RKO (cell line): ENCODE measurements around the gene ARHGAP42.
"Not testable (repeated sequence)": the region's sequence is repeated elsewhere in the genome, so short reads cannot be mapped to it uniquely, and the experiment has no call there.

Source experiments
- DNase-seq: peaks from one replicate; pipeline ENCODE4 v3.0.0-alpha.2; 2016; ENCODE audit warnings: low spot score

The ARHGAP42 gene

DNA sequence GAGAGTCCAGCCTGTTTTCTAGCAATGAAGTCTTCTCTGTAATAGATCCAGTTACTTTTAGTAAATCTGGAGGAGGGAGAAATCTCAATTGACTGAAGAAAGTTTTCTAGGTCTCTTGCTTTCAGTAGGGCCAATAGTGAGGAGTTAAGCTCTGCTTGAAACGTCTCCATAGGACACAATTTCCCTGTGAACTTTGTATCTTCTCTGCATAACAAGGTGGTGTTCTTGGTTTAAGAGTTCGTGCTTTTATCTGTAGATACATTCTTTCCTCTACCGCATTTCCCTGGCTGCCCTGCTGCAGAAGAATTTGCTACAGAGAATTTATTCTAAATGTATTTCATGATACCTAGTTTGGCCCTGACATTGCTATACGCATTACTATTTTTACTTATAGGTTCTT is 183.1 kb downstream of the ARHGAP42 start:
- no peak for DNase-seq

DNA sequence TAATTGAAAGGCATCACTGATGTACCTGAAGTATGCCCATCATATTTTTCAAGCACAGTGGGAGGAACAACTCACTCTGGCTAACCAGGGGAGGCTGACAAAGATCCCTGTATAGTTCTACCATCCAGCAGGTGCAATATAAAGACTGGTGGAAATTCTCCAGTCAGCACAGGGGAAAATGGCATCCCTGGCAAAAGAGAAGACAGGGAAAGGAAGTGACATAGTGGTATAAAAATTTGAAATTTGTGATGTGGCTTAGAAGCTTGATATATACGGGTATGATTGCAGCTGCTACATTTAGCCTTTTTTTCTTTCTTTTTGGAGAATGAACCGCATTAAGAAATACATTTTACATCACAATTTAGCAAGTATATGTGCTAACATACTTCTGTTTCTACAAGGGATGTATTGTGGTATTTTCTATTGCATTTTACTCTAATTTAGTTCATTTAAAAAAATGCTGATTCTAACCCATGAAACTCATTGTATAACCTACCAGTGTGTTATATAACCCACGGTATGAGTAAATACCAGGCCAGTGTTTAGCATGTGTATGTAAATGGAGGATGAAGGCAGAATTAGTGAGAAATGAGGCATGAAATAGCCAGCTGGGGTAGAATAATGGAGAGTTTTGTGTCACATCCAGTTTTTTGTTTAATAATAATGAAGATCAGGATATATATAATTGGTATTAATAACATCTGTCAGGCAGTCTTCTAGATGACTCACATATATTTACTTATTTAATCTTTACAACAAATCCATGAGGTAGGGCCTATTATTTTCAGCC is 186.1 kb downstream of the ARHGAP42 start:
- DNase-seq: peak; percentile 2

DNA sequence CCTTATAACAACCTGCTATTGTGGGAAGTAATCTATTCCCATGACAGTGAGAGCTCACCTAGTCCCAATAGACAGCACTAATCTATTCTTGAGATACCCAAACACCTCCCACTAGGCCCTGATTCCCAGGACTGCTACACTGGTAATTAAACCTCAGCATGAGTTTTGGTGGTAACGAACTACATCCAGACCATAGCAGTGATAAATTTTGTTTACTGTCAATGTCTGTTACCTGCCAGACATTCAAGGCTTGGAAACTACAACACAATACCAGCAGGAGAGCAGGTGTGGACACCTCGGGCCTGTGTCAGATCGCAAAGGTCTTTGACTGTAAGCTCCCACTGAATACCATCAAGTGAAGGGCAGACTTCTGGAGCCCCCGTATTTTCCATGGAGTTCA is 187.1 kb downstream of the ARHGAP42 start:
- DNase-seq: no peak

DNA sequence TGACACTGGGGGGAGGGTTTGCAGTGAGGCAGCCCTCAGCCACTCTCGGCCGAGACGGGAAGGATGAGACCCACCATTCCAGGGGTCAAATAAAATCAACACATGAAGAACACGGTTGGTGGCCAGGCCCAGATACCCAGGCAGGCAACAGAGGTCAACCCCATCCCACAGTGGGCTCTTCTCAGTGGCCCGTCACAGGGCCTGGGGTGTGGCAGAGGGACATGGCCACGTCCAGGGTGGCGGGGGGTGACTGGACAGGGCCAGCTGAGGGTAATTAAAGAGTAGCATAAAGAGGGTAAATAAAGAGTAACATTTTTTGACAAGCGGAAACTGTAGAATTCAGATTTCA is 188.4 kb downstream of the ARHGAP42 start:
- no peak for DNase-seq

DNA sequence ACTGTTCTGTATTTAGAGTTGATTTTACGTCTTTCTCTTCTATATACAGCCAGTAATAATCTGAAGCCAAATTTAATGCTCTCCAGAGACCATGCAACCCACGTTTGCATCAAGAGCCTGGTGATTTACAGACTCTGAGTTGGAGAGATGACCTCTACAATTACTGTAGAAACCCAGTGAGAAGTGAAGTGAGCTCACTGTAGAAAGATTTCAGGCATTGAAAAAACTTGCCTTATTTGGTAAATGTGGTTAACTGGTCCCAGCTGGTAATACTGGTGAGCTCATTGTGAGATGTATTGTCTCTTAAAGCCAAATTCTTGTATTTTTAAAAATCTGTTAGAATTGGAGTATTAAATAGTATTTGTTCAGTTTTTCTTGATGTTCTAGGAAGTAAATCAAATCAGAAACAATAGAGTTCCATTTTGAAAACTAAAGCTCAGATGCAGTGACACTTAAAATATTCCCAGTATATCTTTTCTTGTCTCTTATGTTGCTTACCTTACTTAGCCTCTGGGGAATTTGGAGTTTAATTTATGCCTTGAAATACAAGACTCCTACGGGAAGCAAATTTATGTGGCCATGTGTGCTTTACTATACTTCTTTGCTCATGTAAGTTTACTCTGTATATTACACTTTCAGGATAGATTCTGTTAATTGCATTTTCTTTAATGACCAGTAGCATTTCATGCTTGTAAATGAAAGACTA is 189.9 kb downstream of the ARHGAP42 start:
- peak; percentile 93 for DNase-seq

DNA sequence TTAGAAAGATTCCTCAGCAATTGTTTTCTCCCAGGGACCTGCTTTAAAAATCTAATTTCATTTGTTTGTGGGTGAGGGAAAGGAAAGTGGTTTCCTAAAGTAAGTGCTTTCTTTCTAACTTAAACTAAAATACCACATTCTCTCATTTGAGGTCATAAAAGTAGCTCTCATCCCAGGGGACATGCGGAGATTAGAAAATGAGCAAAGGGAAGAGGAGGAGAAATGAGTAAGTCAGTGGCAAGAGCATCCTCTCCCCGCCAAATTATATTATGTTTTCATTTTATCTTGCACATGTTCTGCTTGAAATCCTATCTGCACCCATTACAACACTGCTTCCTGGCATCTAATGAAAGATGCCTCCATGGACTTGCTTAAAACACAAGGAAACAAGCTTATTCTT is 191.4 kb downstream of the ARHGAP42 start:
- DNase-seq: no peak

DNA sequence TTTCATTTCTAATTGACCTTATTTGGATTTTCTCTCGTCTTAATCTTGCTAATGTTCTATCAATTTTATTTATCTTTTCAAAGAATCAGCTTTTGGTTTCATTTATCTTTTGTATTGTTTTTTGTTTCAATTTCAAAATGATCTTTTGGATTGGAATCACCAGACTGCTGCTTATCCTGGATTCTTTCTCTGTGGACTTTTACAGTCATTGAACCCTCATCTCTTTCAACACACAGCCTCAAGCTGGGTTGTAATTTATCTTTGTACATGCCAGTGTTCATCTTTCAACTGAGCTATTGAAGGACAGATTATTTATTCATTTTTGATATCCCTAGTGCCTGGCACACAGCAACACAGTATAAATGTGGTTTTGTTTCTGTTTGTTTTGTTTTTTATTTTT is 195.9 kb downstream of the ARHGAP42 start:
- DNase-seq: no peak

DNA sequence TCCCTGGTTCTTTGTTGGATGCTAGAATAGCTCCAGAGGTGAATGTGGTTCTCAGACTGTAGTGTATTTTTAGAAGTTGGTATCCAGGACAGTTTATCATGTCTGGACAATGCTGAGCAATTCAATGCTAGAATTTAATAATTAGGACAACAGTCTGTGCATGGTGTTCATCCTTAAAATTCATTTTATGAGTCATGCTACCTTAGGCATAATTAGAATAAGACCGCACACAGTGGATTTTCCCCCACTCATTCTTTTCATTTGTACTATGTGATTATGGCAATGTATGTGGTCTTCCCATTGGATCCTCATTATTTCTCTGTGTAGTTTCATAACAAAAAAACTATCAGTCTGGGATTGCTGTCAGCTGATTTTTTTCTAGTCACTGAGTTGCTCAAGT is 196.7 kb downstream of the ARHGAP42 start:
- no peak for DNase-seq

DNA sequence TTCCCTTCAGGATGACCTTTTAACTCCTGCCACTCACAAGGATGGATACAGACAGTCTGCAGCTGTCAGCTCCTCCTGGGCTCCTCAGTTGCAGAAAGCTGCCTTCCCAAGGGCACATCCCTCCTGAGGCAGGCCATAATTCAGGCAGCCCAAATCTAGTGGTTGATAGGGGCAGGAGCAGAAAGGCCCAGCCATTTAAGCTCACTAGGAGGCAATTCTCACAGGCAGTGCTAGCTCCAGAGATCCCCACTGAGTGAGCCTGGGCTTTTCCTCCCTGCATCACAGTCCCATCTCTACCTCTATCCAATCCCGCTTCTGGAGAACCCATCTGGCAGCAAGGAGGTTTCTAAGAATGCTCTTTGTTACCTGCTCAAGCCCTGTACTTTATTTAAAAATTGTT is 200.6 kb downstream of the ARHGAP42 start:
- no peak for DNase-seq

DNA sequence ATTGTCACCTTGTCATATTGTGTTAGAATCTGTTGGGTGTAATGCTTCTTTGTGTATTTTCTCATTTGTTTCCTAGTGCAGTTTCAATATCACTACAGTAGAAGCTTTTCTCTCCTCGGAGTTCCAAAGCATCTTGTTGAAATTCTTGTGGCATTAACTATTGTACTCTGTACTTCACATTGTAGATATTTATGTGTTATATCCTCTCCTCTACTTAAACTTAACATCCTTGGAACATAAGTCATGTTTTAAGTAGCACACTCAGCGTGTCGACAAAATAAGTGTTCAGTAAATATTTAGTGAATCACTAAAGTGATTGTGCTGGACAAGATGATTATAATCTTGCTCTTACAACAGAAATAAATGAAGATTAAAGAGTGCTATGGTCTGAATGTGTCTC is 201.7 kb downstream of the ARHGAP42 start:
- no peak for DNase-seq

DNA sequence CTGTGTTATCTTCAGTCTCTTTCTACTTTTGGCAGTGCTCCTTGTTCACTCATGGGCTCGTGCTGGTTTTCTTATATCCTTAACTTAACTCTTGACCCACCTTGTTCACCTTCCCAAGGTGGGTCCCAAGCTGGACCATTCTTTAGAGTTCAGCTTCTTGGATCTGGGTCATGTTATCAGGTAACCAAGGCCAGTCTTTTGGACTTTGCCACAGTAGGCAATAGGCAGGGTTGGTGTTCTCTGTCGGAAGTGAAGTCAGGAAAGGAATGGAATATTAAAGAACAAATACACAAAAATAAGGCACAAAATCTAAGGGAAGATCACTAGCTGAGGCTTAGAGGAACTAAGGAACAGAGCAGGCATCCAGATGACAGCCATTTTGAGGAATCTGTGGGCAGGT is 202.7 kb downstream of the ARHGAP42 start:
- no peak for DNase-seq

DNA sequence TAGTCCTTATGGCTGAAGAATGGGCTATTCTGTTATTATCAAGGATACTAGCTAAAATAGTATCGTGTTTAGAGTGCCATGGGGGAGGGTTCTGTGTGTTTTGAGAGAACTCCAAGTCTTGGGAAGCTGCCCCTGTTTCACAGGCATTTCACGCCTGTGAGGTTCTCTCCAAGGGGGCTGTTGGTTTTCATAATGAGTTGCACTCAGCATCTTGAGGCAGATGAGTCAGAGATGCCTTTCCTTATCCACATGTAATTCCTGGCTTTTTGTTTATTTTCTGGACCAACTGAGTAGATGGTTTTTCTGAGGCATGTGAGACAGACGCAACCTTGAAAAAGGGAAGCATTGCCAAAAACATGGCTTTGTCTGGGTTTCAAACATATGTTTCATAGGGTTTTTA is 203.7 kb downstream of the ARHGAP42 start:
- no peak for DNase-seq

DNA sequence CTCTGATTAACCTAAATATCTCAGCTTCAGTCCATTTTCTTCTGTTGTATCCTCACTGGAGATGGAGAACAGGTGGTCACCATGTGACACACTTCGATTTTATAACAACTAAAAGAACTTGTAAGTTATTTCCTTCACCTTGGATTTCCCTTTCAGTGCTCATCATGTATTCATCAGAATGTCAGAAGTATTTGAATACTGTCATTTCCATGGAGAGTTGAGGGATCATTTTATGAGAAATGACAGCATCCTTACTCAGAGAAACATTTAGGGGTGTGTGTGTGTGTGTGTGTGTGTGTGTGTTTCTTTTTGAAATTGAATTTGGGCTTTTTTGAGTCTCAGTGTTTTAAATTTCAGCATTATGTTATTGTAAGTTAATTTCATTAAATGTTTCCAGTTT is 205.8 kb downstream of the ARHGAP42 start:
- DNase-seq: peak; percentile 54

DNA sequence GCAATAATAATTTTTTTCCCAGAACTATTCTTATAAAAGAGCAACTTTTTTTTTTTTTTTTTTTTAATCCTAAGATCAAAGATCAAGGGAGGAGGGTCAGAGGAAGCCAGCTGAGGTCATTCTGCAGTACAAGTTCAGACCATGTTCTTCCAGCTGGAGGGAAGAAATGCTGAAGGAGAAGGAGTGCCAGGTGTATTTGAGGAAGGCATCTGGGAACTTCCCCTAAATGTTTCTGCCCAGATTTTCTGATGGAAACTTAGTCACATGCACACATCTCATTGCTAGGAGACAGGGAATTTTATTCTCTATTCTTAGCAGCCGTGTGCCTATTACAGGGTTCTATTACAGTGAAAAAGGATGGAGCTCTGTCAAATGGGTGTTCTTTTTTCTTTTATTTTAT is 208.4 kb downstream of the ARHGAP42 start:
- DNase-seq: no peak

DNA sequence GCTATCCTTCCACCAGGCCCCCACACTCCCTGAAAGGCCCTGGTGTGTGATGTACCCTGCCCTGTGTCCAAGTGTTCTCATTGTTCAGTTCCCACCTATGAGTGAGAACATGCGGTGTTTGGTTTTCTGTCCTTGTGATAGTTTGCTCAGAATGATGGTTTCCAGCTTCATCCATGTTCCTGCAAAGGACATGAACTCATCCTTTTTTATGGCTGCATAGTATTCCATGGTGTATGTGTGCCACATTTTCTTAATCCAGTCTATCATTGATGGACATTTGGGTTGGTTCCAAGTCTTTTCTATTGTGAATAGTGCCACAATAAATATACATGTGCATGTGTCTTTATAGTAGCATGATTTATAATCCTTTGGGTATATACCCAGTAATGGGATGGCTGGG is 208.9 kb downstream of the ARHGAP42 start:
- DNase-seq: not testable (repeated sequence)

DNA sequence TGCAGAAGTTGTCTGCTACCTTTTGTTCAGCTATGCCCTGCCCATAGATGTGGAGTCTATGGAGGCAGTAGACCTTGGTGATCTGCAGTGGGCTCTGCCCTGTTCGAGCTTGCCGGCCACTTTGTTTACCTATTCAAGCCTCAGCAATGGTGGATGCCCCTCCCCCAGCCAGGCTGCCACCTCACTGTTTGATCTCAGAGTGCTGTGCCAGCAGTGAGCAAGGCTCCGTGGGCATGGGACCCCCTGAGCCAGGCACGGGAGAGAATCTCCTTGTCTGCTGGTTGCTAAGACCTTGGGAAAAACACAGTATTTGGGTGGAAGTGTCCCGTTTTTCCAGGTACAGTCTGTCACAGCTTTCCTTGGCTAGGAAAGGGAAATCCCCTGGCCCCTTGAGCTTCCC is 214.4 kb downstream of the ARHGAP42 start:
- DNase-seq: not testable (repeated sequence)

DNA sequence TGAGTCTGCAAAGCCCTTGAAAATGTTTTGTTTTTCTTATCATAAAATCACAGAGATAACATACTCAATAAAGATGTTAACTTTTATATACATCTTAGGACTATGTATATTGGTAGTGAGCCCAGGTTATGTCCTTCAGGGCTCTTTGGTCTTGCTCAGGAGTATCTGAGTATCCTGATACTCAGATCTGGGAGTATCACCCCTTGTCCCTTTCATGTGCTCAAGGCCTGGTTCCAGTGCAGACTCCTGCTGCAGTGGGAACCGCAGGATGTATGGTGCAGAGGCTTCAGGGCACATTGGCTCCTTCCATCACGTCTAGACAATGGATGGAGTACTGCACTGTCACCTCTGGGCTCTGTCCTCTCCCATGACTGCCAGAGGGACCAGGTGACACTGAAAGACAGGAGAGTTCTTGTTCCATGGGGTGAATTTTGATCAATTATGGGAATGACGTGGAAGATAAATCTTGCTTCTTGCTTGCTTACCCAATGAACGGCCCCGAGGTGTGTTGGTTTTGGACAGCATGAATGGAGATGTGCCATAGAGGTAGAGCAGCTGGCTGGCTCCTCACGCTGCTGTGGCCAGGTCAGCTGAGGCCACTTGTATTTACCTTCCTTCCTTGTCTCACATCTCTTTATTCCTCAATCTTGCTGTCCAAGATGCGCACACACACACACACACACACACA is 215.5 kb downstream of the ARHGAP42 start:
- DNase-seq: no peak

DNA sequence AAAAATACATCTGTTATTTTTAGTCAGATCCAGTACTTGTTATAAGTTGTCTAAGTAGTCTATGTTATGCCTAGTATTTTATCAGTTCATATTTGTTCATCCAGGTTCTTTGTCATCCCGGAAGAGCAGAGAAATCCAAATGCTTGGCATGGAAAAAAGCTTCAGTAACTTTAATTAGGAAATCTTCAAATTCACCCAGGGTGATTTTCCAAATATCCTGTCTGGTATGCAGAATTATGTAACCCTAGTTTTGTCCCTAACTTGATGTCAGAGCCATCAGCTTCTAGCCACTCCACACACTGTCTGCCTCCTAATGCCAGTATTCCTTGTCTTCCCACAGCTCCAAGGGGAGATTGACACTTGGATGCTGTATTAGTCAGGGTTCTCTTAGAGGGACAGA is 216.2 kb downstream of the ARHGAP42 start:
- no peak for DNase-seq

DNA sequence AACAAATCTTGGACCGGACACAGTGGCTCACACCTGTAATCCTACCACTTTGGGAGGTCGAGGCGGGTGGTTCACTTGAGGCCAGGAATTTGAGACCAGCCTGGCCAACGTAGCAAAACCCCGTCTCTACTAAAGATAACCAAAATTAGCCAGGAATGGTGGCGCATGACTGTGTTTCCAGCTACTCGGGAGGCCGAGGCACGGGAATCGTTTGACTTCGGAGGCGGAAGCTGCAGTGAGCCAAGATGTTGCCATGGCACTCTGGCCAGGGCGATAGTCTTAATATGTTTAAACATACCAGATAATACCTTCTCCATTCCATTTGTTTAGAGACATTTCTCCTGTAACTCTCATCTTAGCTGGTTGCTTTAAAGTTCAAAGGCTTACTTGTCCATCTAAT is 218.6 kb downstream of the ARHGAP42 start:
- no peak for DNase-seq

DNA sequence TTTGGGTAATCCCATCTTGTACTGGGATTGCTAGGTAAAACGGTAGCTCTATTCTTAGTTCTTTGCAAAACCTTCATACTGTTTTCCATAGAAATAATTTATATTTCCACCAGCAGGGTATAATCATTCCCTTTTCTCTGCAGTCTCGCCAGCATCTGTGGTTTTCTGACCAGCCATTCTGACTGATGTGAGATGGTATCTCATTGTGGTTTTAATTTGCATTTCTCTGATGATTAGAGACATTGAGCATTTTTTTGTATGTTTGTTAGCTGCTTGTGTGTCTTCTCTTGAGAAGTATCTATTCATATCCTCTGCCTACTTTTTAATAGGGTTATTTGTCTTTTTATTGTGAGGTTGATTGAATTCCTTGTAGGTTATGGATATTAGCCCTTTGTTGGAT is 221.7 kb downstream of the ARHGAP42 start:
- DNase-seq: no peak

DNA sequence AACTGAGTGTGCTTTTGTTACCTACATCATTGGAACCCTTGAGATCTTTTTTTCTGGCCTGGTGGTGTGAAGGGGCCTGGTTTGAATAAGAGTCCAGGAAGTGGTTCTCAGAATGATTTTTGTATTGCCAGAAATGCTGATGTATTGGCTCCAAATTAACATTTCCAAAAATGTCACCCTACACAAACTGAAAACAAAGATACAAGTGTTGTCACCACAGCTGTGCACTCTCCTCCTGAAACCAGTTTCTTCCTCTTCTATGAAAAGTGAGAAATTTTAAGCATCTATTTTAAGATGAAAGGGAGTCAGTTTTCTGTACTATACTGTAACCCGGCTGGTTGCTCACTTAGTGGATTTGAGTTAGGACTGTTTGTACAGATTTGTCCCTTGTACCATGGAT is 223.7 kb downstream of the ARHGAP42 start:
- no peak for DNase-seq

DNA sequence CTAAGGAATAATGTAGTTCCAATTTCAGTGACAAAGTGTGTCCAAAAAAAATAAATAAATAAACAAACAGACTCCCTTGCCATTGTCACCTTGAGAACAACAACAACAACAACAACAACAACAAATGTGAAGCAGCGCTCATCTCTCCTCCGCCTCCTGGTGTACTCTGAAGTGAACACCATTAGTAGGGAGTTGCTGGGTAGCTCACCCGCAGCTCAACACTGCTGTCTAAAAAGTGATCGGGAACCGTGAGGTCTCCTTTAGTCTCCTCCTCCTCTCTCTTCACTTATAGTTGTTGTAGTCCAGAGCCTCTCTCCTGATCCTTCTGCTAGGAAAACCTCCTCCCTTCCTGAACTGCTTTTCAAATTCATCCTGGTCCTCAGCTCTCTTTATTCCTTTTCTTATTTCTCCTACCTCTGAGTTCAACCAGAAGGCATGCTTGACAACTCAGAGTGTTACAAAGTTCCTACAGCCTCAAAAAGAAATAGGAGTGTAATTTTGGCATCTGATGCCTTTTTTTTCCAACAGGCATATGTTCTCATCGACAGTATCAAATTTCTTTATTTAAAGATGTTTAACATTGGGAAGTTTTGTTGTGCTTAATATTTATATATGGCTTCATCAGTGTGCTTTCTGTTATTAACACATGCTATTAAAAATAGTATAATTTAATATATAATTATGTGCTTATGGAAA is 227.5 kb downstream of the ARHGAP42 start:
- DNase-seq: no peak
